GM12865 (cell line): ENCODE data around the gene SECTM1.

ENCODE experiments used
- DNase-seq: peaks from one replicate; pipeline ENCODE4 v3.0.0; 2010; ENCODE audit warnings: low read depth
- H3K4me3 ChIP-seq: 2 replicates; pipeline ENCODE4 v1.5.1; 2011; ENCODE audit warnings: mild to moderate bottlenecking, low read depth, low read length, control low read depth
- CTCF ChIP-seq: IDR thresholded peaks from 2 replicates; pipeline ENCODE4 v1.5.1; 2011; ENCODE audit warnings: low read length, control low read depth, low read depth, inconsistent platforms; ENCODE audit not compliant: insufficient read depth; ENCODE audit errors: missing control alignments

Gene SECTM1

GRCh38 chr17:82274134-82275020 lies 59.2 kb downstream of the SECTM1 start:
- no peak for TF ChIP-seq CTCF
- DNase-seq = no peak
- no peak overlapping the region for H3K4me3 ChIP-seq

- H3K4me3 ChIP-seq = peak within 1 kb of the TSS; percentile 87
- DNase-seq = peak; percentile 88
- no peak for TF ChIP-seq CTCF
These were observed 60.0 kb downstream of the SECTM1 start, which contains the start of gene CSNK1D for GRCh38 chr17:82273327-82274133. Gene CSNK1D (minus strand): TSS chr17:82273700. CDS start chr17:82273381, 319 bp downstream.

- H3K4me3 ChIP-seq = peak overlapping the region; percentile 87
- peak; percentile 43 for DNase-seq
- TF ChIP-seq CTCF = no peak
These were observed 60.9 kb downstream of the SECTM1 start for GRCh38 chr17:82272495-82273326.

- no peak overlapping the region for H3K4me3 ChIP-seq
- DNase-seq = no peak
- no peak for TF ChIP-seq CTCF
These were observed 62.2 kb downstream of the SECTM1 start for GRCh38 chr17:82271401-82271800.
